ENCODE results near the gene KNG1. TPM values are rescaled to one million over a fixed set of nuclear protein-coding genes. Genes with fewer than 3 reads are reported as not detected.
A peak's percentile ranks its signal among the peaks of the same experiment; 100 is the strongest.

KNG1 gene
- total RNA-seq, 1 donor from 2014 or later = not detected

GRCh38 chr3:186760141-186760833, 43.1 kb downstream of the KNG1 start:
- H3K36me3 Mint-ChIP-seq (ENCODE audit: low read depth) = no peaks in the 10 kb centered on the region
- no peak for DNase-seq (ENCODE audit: low spot score)
- no peak overlapping the region for H3K27ac Mint-ChIP-seq
- H3K27me3 Mint-ChIP-seq (ENCODE audit: low read depth) = no peaks in the 10 kb centered on the region
- H3K4me3 Mint-ChIP-seq (ENCODE audit: low read depth) = no peak overlapping the region
- no peaks in the 10 kb centered on the region for H3K9me3 Mint-ChIP-seq
- H3K4me1 Mint-ChIP-seq (ENCODE audit: low read depth) = peaks cover 3% of the 10 kb centered on the region
- intact Hi-C loops (cut with micrococcal nuclease) = no loop called here

- no peak overlapping the region for H3K4me3 Mint-ChIP-seq (ENCODE audit: low read depth)
- H3K4me1 Mint-ChIP-seq (ENCODE audit: low read depth) = peaks cover 3% of the 10 kb centered on the region
- no peaks in the 10 kb centered on the region for H3K27me3 Mint-ChIP-seq (ENCODE audit: low read depth)
- DNase-seq (ENCODE audit: low spot score) = no peak
- H3K9me3 Mint-ChIP-seq = no peaks in the 10 kb centered on the region
- intact Hi-C loops (cut with micrococcal nuclease) = no loop called here
- no peak overlapping the region for H3K27ac Mint-ChIP-seq
- no peaks in the 10 kb centered on the region for H3K36me3 Mint-ChIP-seq (ENCODE audit: low read depth)
Observed at GRCh38 chr3:186760897-186761447, 43.8 kb downstream of the KNG1 start.

GRCh38 chr3:186772281-186772694, 55.1 kb downstream of the KNG1 start:
- intact Hi-C loops (cut with micrococcal nuclease) = loop anchor here (1.0 kb wide), 1 partner anchor 11 kb away; the partner anchor contains the start of gene EIF4A2
- Mint-ChIP-seq H3K4me1 (ENCODE audit: low read depth) (peaks cover 11% of the 10 kb centered on the region), H3K36me3 (ENCODE audit: low read depth) (no peaks in the 10 kb centered on the region), H3K4me3 (ENCODE audit: low read depth) (peak overlapping the region; percentile 82), H3K27ac (peak overlapping the region; percentile 84), H3K27me3 (ENCODE audit: low read depth) (no peaks in the 10 kb centered on the region), H3K9me3 (no peaks in the 10 kb centered on the region)
- no peak for DNase-seq (ENCODE audit: low spot score)

GRCh38 chr3:186772701-186773417, 55.7 kb downstream of the KNG1 start:
- Mint-ChIP-seq H3K4me1 (ENCODE audit: low read depth) (peaks cover 11% of the 10 kb centered on the region), H3K4me3 (ENCODE audit: low read depth) (peak overlapping the region; percentile 82), H3K27me3 (ENCODE audit: low read depth) (no peaks in the 10 kb centered on the region), H3K27ac (peak overlapping the region; percentile 84), H3K9me3 (no peaks in the 10 kb centered on the region), H3K36me3 (ENCODE audit: low read depth) (no peaks in the 10 kb centered on the region)
- intact Hi-C loops (cut with micrococcal nuclease) = loop anchor here (1.0 kb wide), 1 partner anchor 10 kb away; the partner anchor contains the start of gene EIF4A2
- DNase-seq (ENCODE audit: low spot score) = peak; percentile 55

- H3K9me3 Mint-ChIP-seq = no peaks in the 10 kb centered on the region
- H3K4me1 Mint-ChIP-seq (ENCODE audit: low read depth) = peaks cover 11% of the 10 kb centered on the region
- DNase-seq (ENCODE audit: low spot score) = no peak
- no peak overlapping the region for H3K4me3 Mint-ChIP-seq (ENCODE audit: low read depth)
- no peak overlapping the region for H3K27ac Mint-ChIP-seq
- intact Hi-C loops (cut with micrococcal nuclease) = no loop called here
- no peaks in the 10 kb centered on the region for H3K27me3 Mint-ChIP-seq (ENCODE audit: low read depth)
- H3K36me3 Mint-ChIP-seq (ENCODE audit: low read depth) = no peaks in the 10 kb centered on the region
Observed at GRCh38 chr3:186775999-186776398, 58.8 kb downstream of the KNG1 start.

GRCh38 chr3:186779204-186779603, 62.0 kb downstream of the KNG1 start:
- H3K27me3 Mint-ChIP-seq (ENCODE audit: low read depth) = no peaks in the 10 kb centered on the region
- H3K36me3 Mint-ChIP-seq (ENCODE audit: low read depth) = peaks cover 11% of the 10 kb centered on the region
- peaks cover 3% of the 10 kb centered on the region for H3K4me1 Mint-ChIP-seq (ENCODE audit: low read depth)
- no peak overlapping the region for H3K27ac Mint-ChIP-seq
- DNase-seq (ENCODE audit: low spot score) = no peak
- H3K9me3 Mint-ChIP-seq = no peaks in the 10 kb centered on the region
- intact Hi-C loops (cut with micrococcal nuclease) = no loop called here
- no peak overlapping the region for H3K4me3 Mint-ChIP-seq (ENCODE audit: low read depth)

GRCh38 chr3:186782542-186783057, 65.4 kb downstream of the KNG1 start:
- Mint-ChIP-seq H3K4me3 (ENCODE audit: low read depth) (peak overlapping the region; percentile 96), H3K9me3 (no peaks in the 10 kb centered on the region), H3K27me3 (ENCODE audit: low read depth) (no peaks in the 10 kb centered on the region), H3K36me3 (ENCODE audit: low read depth) (peaks cover 45% of the 10 kb centered on the region), H3K27ac (peak overlapping the region; percentile 99), H3K4me1 (ENCODE audit: low read depth) (peaks cover 25% of the 10 kb centered on the region)
- no peak for DNase-seq (ENCODE audit: low spot score)
- intact Hi-C loops (cut with micrococcal nuclease) = loop anchor here (1.0 to 5.0 kb wide), 6 partner anchors 10 to 845 kb away; partner anchors contain the start of gene DNAJB11

- peak within 1 kb of the TSS; percentile 99 for H3K27ac Mint-ChIP-seq
- H3K9me3 Mint-ChIP-seq = no peaks in the 10 kb centered on the region
- H3K4me1 Mint-ChIP-seq (ENCODE audit: low read depth) = peaks cover 31% of the 10 kb centered on the region
- DNase-seq (ENCODE audit: low spot score) = peak; percentile 88
- intact Hi-C loops (cut with micrococcal nuclease) = loop anchor here (1.0 to 5.0 kb wide), 6 partner anchors 11 to 846 kb away; partner anchors contain the start of gene DNAJB11
- no peaks in the 10 kb centered on the region for H3K27me3 Mint-ChIP-seq (ENCODE audit: low read depth)
- peaks cover 51% of the 10 kb centered on the region for H3K36me3 Mint-ChIP-seq (ENCODE audit: low read depth)
- peak within 1 kb of the TSS; percentile 96 for H3K4me3 Mint-ChIP-seq (ENCODE audit: low read depth)
Observed at GRCh38 chr3:186783058-186783730, 66.0 kb downstream of the KNG1 start, which contains the start of gene EIF4A2. Gene EIF4A2 (plus strand): TSS chr3:186783577. CDS start chr3:186783611, 34 bp downstream.

- H3K36me3 Mint-ChIP-seq (ENCODE audit: low read depth) = peaks cover 58% of the 10 kb centered on the region
- peak; percentile 80 for DNase-seq (ENCODE audit: low spot score)
- H3K27ac Mint-ChIP-seq = peak overlapping the region; percentile 99
- H3K9me3 Mint-ChIP-seq = no peaks in the 10 kb centered on the region
- peaks cover 36% of the 10 kb centered on the region for H3K4me1 Mint-ChIP-seq (ENCODE audit: low read depth)
- intact Hi-C loops (cut with micrococcal nuclease) = loop anchor here (1.0 to 5.0 kb wide), 7 partner anchors 12 to 847 kb away; partner anchors contain the start of genes DNAJB11 and RFC4
- no peaks in the 10 kb centered on the region for H3K27me3 Mint-ChIP-seq (ENCODE audit: low read depth)
- peak overlapping the region; percentile 96 for H3K4me3 Mint-ChIP-seq (ENCODE audit: low read depth)
Observed at GRCh38 chr3:186783731-186784515, 66.8 kb downstream of the KNG1 start.

- peaks cover 39% of the 10 kb centered on the region for H3K4me1 Mint-ChIP-seq (ENCODE audit: low read depth)
- peaks cover 69% of the 10 kb centered on the region for H3K36me3 Mint-ChIP-seq (ENCODE audit: low read depth)
- H3K27me3 Mint-ChIP-seq (ENCODE audit: low read depth) = no peaks in the 10 kb centered on the region
- intact Hi-C loops (cut with micrococcal nuclease) = loop anchor here (1.0 to 5.0 kb wide), 4 partner anchors 21 to 168 kb away; partner anchors contain the start of gene RFC4
- DNase-seq (ENCODE audit: low spot score) = no peak
- H3K27ac Mint-ChIP-seq = peak overlapping the region; percentile 99
- no peaks in the 10 kb centered on the region for H3K9me3 Mint-ChIP-seq
- peak overlapping the region; percentile 96 for H3K4me3 Mint-ChIP-seq (ENCODE audit: low read depth)
Observed at GRCh38 chr3:186784820-186785494, 67.8 kb downstream of the KNG1 start.

- Mint-ChIP-seq H3K36me3 (ENCODE audit: low read depth) (peaks cover 75% of the 10 kb centered on the region), H3K4me3 (ENCODE audit: low read depth) (peak overlapping the region; percentile 96), H3K4me1 (ENCODE audit: low read depth) (peaks cover 39% of the 10 kb centered on the region), H3K27me3 (ENCODE audit: low read depth) (no peaks in the 10 kb centered on the region), H3K27ac (peak overlapping the region; percentile 99), H3K9me3 (no peaks in the 10 kb centered on the region)
- intact Hi-C loops (cut with micrococcal nuclease) = no loop called here
- DNase-seq (ENCODE audit: low spot score) = no peak
Observed at GRCh38 chr3:186785495-186786018, 68.4 kb downstream of the KNG1 start.

Measured in activated T-helper 2 cell treated with anti-CD3 and anti-CD28 coated beads, Interferon-gamma antibody, Interleukin-2, Interleukin-4, amounts not matched to agents 10 μg/mL and 5 μg/mL and 100 μg/mL, durations not matched to agents 14 hours and 24 hours and 36 hours (primary cell).